Measurements from ENCODE around the gene PUM1.
"Not testable (repeated sequence)": the region's sequence is repeated elsewhere in the genome, so short reads cannot be mapped to it uniquely, and the experiment has no call there.

The PUM1 gene

GRCh38 chr1:31062867-31063380 lies 2.6 kb downstream of the PUM1 start:
- DNase-seq, result no peak

- DNase-seq, result not testable (repeated sequence)
These were observed 3.2 kb downstream of the PUM1 start for GRCh38 chr1:31062162-31062866.

- DNase-seq, result no peak
These were observed 7.5 kb downstream of the PUM1 start for GRCh38 chr1:31058012-31058411.

- no peak for DNase-seq
These were observed 9.6 kb downstream of the PUM1 start for GRCh38 chr1:31055953-31056352.

GRCh38 chr1:31055501-31055900 lies 10.0 kb downstream of the PUM1 start:
- no peak for DNase-seq

GRCh38 chr1:31054958-31055481 lies 10.5 kb downstream of the PUM1 start:
- no peak for DNase-seq

GRCh38 chr1:31054349-31054748 lies 11.2 kb downstream of the PUM1 start:
- no peak for DNase-seq

- not testable (repeated sequence) for DNase-seq
These were observed 12.9 kb downstream of the PUM1 start for GRCh38 chr1:31052613-31053012.

- no peak for DNase-seq
These were observed 13.9 kb downstream of the PUM1 start for GRCh38 chr1:31051611-31052010.

GRCh38 chr1:31047507-31047906 lies 18.0 kb downstream of the PUM1 start:
- DNase-seq, result not testable (repeated sequence)

- DNase-seq, result no peak
These were observed 21.9 kb downstream of the PUM1 start for GRCh38 chr1:31043631-31044030.

- DNase-seq, result no peak
These were observed 22.9 kb downstream of the PUM1 start for GRCh38 chr1:31042656-31043055.

- no peak for DNase-seq
These were observed 24.0 kb downstream of the PUM1 start for GRCh38 chr1:31041529-31041928.

- no peak for DNase-seq
These were observed 25.5 kb downstream of the PUM1 start for GRCh38 chr1:31040038-31040437.

- not testable (repeated sequence) for DNase-seq
These were observed 26.6 kb downstream of the PUM1 start for GRCh38 chr1:31038935-31039334.

- DNase-seq, result no peak
These were observed 27.2 kb downstream of the PUM1 start for GRCh38 chr1:31038360-31038759.

- no peak for DNase-seq
These were observed 28.6 kb downstream of the PUM1 start for GRCh38 chr1:31036749-31037500.

GRCh38 chr1:31033598-31033997 lies 31.9 kb downstream of the PUM1 start:
- no peak for DNase-seq

GRCh38 chr1:31032266-31032665 lies 33.3 kb downstream of the PUM1 start:
- no peak for DNase-seq

GRCh38 chr1:31031330-31032143 lies 34.0 kb downstream of the PUM1 start:
- DNase-seq, result no peak

- no peak for DNase-seq
These were observed 36.5 kb downstream of the PUM1 start for GRCh38 chr1:31029026-31029425.

GRCh38 chr1:31027693-31028526 lies 37.6 kb downstream of the PUM1 start:
- DNase-seq, result no peak
